ENCODE data around the gene ARHGAP6.

ARHGAP6 gene

GRCh38 chrX:11137543-11138139 is 528.1 kb downstream of the ARHGAP6 start:
- Histone ChIP-seq H3K9ac (no peak overlapping the region), H3K4me2 (no peak overlapping the region), H3K79me2 (ENCODE audit: insufficient read depth, low read depth) (no peaks in the 10 kb centered on the region), H4K20me1 (ENCODE audit: insufficient read depth) (no peaks in the 10 kb centered on the region), H2AFZ (ENCODE audit: low read depth) (no peak overlapping the region), H3K27ac (no peak overlapping the region), H3K27me3 (ENCODE audit: insufficient read depth, low read depth) (no peaks in the 10 kb centered on the region), H3K4me3 (IDR thresholded peaks at IDR 0.05; ENCODE audit: insufficient read depth, low read depth, low read length) (no peak overlapping the region), H3K4me1 (ENCODE audit: low read depth, poor library complexity, severe bottlenecking) (no peaks in the 10 kb centered on the region), H3K36me3 (ENCODE audit: insufficient read depth) (no peaks in the 10 kb centered on the region)
- TF ChIP-seq CTCF (conservative IDR thresholded peaks at IDR 0.05; ENCODE audit: low read depth, low read length) = peak; percentile 71; the same call in 1 of the 2 replicates

GRCh38 chrX:11135564-11136185 is 530.0 kb downstream of the ARHGAP6 start:
- TF ChIP-seq CTCF (conservative IDR thresholded peaks at IDR 0.05; ENCODE audit: low read depth, low read length) = no peak
- no peak overlapping the region for H3K9ac ChIP-seq
- no peak overlapping the region for H3K4me2 ChIP-seq
- no peak overlapping the region for H3K27ac ChIP-seq
- no peaks in the 10 kb centered on the region for H4K20me1 ChIP-seq (ENCODE audit: insufficient read depth)
- H3K79me2 ChIP-seq (ENCODE audit: insufficient read depth, low read depth) = no peaks in the 10 kb centered on the region
- no peak overlapping the region for H3K4me3 ChIP-seq (IDR thresholded peaks at IDR 0.05; ENCODE audit: insufficient read depth, low read depth, low read length)
- H3K27me3 ChIP-seq (ENCODE audit: insufficient read depth, low read depth) = no peaks in the 10 kb centered on the region
- H3K36me3 ChIP-seq (ENCODE audit: insufficient read depth) = no peaks in the 10 kb centered on the region
- H3K4me1 ChIP-seq (ENCODE audit: low read depth, poor library complexity, severe bottlenecking) = no peaks in the 10 kb centered on the region
- H2AFZ ChIP-seq (ENCODE audit: low read depth) = no peak overlapping the region

- Histone ChIP-seq H4K20me1 (ENCODE audit: insufficient read depth) (no peaks in the 10 kb centered on the region), H3K27me3 (ENCODE audit: insufficient read depth, low read depth) (no peaks in the 10 kb centered on the region), H3K4me2 (no peak overlapping the region), H3K4me3 (IDR thresholded peaks at IDR 0.05; ENCODE audit: insufficient read depth, low read depth, low read length) (no peak overlapping the region), H3K36me3 (ENCODE audit: insufficient read depth) (no peaks in the 10 kb centered on the region), H3K9ac (no peak overlapping the region), H3K79me2 (ENCODE audit: insufficient read depth, low read depth) (no peaks in the 10 kb centered on the region), H3K27ac (no peak overlapping the region), H3K4me1 (ENCODE audit: low read depth, poor library complexity, severe bottlenecking) (no peaks in the 10 kb centered on the region), H2AFZ (ENCODE audit: low read depth) (no peak overlapping the region)
- TF ChIP-seq CTCF (conservative IDR thresholded peaks at IDR 0.05; ENCODE audit: low read depth, low read length) = no peak
Measured at GRCh38 chrX:11131146-11131545, 534.6 kb downstream of the ARHGAP6 start.

- Histone ChIP-seq H3K9ac (no peak overlapping the region), H3K4me2 (no peak overlapping the region), H3K27me3 (ENCODE audit: insufficient read depth, low read depth) (no peaks in the 10 kb centered on the region), H3K79me2 (ENCODE audit: insufficient read depth, low read depth) (no peaks in the 10 kb centered on the region), H3K4me1 (ENCODE audit: low read depth, poor library complexity, severe bottlenecking) (no peaks in the 10 kb centered on the region), H2AFZ (ENCODE audit: low read depth) (no peak overlapping the region), H4K20me1 (ENCODE audit: insufficient read depth) (no peaks in the 10 kb centered on the region), H3K27ac (no peak overlapping the region), H3K4me3 (IDR thresholded peaks at IDR 0.05; ENCODE audit: insufficient read depth, low read depth, low read length) (no peak overlapping the region), H3K36me3 (ENCODE audit: insufficient read depth) (no peaks in the 10 kb centered on the region)
- TF ChIP-seq CTCF (conservative IDR thresholded peaks at IDR 0.05; ENCODE audit: low read depth, low read length) = no peak
Measured at GRCh38 chrX:11130136-11130535, 535.6 kb downstream of the ARHGAP6 start.
